Breast epithelium (tissue), 4 donors: ENCODE results near the gene TM9SF2. TPM values are rescaled to one million over a fixed set of nuclear protein-coding genes. Genes with fewer than 3 reads are reported as not detected.
A peak's percentile ranks its signal among the peaks of the same experiment; 100 is the strongest.

Experiments
- DNase-seq, 2 donors: peaks; one replicate each; pipeline ENCODE4 v3.0.0-alpha.2; 2019; ENCODE audit warnings: low spot score in 2 of 2
- H3K27ac ChIP-seq, 2 donors: fragments of 200-600 bp; sonication (generic) in 1 of 2; one replicate each; pipeline ENCODE4 v1.5.1; 2016 to 2019; ENCODE audit warnings: mild to moderate bottlenecking in 1 of 2
- H3K27me3 ChIP-seq, 2 donors: fragments of 200-600 bp; sonication (generic) in 1 of 2; one replicate each; pipeline versions ENCODE4 v1.5.1 to v1.6.0; 2017 to 2019; ENCODE audit warnings: control low read depth in 1 of 2, mild to moderate bottlenecking in 1 of 2
- H3K36me3 ChIP-seq: fragments of 200-600 bp; one replicate; pipeline ENCODE4 v1.5.1; 2019
- H3K4me1 ChIP-seq, 2 donors: fragments of 200-600 bp; sonication (generic); one replicate each; pipeline ENCODE4 v1.5.1; 2016 to 2019; ENCODE audit warnings: control low read depth in 1 of 2
- H3K4me3 ChIP-seq, 3 donors: fragments of 200-600 bp; sonication (generic); 1 replicate in 2 of 3; 2 replicates in 1 of 3; pipeline ENCODE4 v1.5.1; 2016 to 2019; ENCODE audit warnings: mild to moderate bottlenecking in 3 of 3, moderate library complexity in 2 of 3
- H3K9me3 ChIP-seq, 2 donors: fragments of 200-600 bp; sonication (generic) in 1 of 2; one replicate each; pipeline ENCODE4 v1.5.1; 2016 to 2019; ENCODE audit warnings: control low read depth in 1 of 2
- POLR2A ChIP-seq: fragments of 450-650 bp; IDR thresholded peaks from one replicate; pipeline ENCODE4 v1.6.1; 2016; ENCODE audit warnings: antibody characterized with exemption, mild to moderate bottlenecking, moderate library complexity
- POLR2AphosphoS5 ChIP-seq, 3 donors: sonication (generic); formaldehyde crosslinking; IDR thresholded peaks; one replicate each; pipeline ENCODE4 v1.6.1; 2017; ENCODE audit warnings: antibody characterized with exemption in 3 of 3
- intact Hi-C: fragments of 100-400 bp; cut with DNase I; formaldehyde crosslinking; loops from one replicate; pipeline ENCODE4 v1.15.1; 2023; ENCODE audit warnings: low total_unique reads
- total RNA-seq, 3 donors: library from RNA; depleted of rRNA; stranded (reverse); fragments of >200 nt; gene quantifications; one replicate each; pipeline ENCODE4 v1.1.0, GENCODE V29; 2016
- TF ChIP-seq, protein P1 (sequence below), 3 donors: fragments of 450-650 bp; IDR thresholded peaks; one replicate each; pipeline ENCODE4 v1.5.1; 2016 to 2017; ENCODE audit warnings: antibody characterized with exemption in 3 of 3, mild to moderate bottlenecking in 3 of 3, moderate library complexity in 3 of 3

The TM9SF2 gene
- total RNA-seq, 3 donors from 2014 or later, result 95.1 to 155 (median 107) TPM

DNA sequence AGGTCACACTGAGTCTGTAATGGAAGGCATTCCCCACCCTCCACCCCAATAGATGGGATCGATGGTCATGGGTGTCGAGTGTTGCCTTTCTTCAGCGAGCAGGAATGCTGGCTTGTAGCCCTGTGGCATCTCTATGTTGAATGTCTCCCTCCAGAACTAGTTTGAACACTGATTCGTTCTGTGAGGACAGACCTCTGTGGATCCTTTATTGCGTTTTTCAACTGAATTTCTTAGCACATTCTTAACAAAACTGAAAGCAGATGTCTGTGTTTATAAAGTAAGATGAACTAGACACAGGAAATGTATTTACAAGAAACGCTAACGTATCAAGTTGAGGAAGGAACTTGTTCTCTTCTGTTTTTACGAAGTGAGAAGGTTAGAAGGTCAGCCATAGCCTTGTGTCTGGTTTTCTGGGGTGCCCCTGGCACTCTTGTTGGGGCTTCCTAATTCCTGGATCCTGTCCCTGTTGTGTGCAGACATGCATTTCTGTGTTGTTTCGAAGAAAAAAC is 36.8 kb upstream of the TM9SF2 start:
- no peaks in the 10 kb centered on the region for H3K36me3 ChIP-seq
- no peak overlapping the region for H3K4me3 ChIP-seq
- no peaks in the 10 kb centered on the region for H3K9me3 ChIP-seq
- DNase-seq, result no peak
- no peaks in the 10 kb centered on the region for H3K4me1 ChIP-seq
- TF ChIP-seq POLR2AphosphoS5 (IDR thresholded peaks at IDR 0.05), result no peak
- no peak for TF ChIP-seq POLR2A
- TF ChIP-seq, protein P1, sequence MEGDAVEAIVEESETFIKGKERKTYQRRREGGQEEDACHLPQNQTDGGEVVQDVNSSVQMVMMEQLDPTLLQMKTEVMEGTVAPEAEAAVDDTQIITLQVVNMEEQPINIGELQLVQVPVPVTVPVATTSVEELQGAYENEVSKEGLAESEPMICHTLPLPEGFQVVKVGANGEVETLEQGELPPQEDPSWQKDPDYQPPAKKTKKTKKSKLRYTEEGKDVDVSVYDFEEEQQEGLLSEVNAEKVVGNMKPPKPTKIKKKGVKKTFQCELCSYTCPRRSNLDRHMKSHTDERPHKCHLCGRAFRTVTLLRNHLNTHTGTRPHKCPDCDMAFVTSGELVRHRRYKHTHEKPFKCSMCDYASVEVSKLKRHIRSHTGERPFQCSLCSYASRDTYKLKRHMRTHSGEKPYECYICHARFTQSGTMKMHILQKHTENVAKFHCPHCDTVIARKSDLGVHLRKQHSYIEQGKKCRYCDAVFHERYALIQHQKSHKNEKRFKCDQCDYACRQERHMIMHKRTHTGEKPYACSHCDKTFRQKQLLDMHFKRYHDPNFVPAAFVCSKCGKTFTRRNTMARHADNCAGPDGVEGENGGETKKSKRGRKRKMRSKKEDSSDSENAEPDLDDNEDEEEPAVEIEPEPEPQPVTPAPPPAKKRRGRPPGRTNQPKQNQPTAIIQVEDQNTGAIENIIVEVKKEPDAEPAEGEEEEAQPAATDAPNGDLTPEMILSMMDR (IDR thresholded peaks at IDR 0.05), result no peak
- H3K27me3 ChIP-seq, result no peaks in the 10 kb centered on the region
- intact Hi-C loops, result no loop called here
- peak overlapping the region in 1 of 2 donors; percentile 33 for H3K27ac ChIP-seq

DNA sequence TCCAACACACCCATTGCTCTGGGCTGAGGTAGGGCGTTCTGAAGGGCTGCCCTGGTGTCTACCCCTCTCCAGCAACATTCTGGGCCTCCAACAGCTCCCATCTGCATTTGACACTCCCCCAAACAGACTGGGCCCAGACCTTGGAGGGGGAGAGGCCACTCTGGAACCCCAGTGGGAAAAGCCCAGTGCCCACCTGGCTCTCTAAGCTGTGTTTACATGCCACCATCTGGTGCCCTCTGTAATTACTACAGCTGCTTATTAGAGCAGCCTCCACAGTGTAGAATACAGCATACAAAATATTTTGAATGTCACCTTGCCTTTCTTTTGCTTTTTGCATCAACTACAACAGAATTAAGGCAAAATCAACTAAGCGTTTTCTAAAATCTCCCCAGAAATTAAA is 35.8 kb upstream of the TM9SF2 start:
- TF ChIP-seq, protein P1 (IDR thresholded peaks at IDR 0.05), result no peak
- no peak for TF ChIP-seq POLR2A
- TF ChIP-seq POLR2AphosphoS5 (IDR thresholded peaks at IDR 0.05), result no peak

DNA sequence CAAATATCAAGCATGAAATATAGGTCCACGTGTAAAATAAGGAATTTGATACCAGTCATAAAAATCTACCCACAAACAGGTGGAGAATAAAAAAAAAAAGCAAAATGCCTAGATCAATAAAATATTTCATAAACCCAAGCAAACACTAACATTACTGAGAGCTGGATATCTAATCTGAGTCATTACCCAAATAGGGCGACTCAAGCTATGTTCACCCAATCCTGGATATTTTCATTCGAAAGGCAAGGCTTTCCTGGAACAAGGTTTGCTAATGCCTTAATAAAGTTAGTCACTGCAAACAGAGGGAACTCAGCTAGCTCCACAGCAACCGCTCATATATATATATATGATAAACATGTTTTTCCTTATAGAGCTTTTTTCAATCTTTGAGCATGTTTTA is 33.5 kb upstream of the TM9SF2 start:
- intact Hi-C loops, result no loop called here
- no peak for DNase-seq
- Histone ChIP-seq H3K27me3 (no peaks in the 10 kb centered on the region), H3K27ac (no peak overlapping the region), H3K4me1 (no peaks in the 10 kb centered on the region), H3K9me3 (no peaks in the 10 kb centered on the region), H3K36me3 (no peaks in the 10 kb centered on the region), H3K4me3 (no peak overlapping the region)
- TF ChIP-seq, protein P1 (IDR thresholded peaks at IDR 0.05), result no peak
- TF ChIP-seq POLR2A (no peak), POLR2AphosphoS5 (IDR thresholded peaks at IDR 0.05) (no peak)

More for the DNA sequence above, 35.8 kb upstream of the TM9SF2 start:
- H3K4me1 ChIP-seq, result no peaks in the 10 kb centered on the region
- no peaks in the 10 kb centered on the region for H3K9me3 ChIP-seq
- H3K36me3 ChIP-seq, result no peaks in the 10 kb centered on the region
- DNase-seq, result no peak
- no peaks in the 10 kb centered on the region for H3K27me3 ChIP-seq
- no peak overlapping the region for H3K4me3 ChIP-seq
- no peak overlapping the region for H3K27ac ChIP-seq
- intact Hi-C loops, result no loop called here

DNA sequence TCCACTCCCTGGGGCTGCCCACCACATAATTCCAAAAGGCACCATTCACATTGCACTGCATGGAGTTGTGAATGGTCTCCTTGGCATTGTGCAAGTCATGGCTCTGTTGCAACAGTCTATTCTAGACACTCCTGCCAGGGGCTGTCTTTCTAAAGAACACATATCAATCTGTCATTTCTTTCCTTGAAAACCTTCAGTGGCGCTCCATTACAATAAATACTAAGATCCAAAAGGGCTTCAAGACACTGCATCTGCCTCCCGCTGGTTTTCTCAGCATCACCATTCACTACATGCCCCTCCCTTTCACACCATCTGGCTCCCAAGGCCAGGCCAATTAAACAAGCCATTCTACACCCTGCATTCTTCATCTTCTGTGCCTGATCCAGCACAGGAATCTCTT is 32.2 kb upstream of the TM9SF2 start:
- TF ChIP-seq POLR2AphosphoS5 (IDR thresholded peaks at IDR 0.05), result no peak
- TF ChIP-seq, protein P1 (IDR thresholded peaks at IDR 0.05), result no peak
- TF ChIP-seq POLR2A, result no peak
- H3K4me3 ChIP-seq, result no peak overlapping the region
- H3K36me3 ChIP-seq, result no peaks in the 10 kb centered on the region
- H3K9me3 ChIP-seq, result no peaks in the 10 kb centered on the region
- intact Hi-C loops, result no loop called here
- DNase-seq, result no peak
- no peak overlapping the region for H3K27ac ChIP-seq
- no peaks in the 10 kb centered on the region for H3K4me1 ChIP-seq
- H3K27me3 ChIP-seq, result no peaks in the 10 kb centered on the region

DNA sequence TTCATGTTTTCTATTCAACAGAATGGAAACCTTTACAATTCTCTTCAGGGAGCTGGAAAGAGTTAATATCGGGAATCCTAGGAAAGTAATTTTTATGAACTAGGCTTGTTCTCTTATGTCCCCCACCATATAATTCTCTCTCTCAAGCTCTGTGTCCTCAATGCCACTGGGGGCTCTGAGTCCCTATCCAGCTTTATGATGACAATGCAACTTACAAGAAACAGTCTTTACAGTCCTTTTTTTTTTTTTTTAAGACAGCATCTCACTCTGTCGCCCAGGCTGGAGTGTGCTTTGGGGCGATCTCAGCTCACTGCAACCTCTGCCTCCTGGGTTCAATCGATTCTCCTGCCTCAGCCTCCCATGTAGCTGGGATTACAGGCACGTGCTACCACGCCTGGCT is 31.2 kb upstream of the TM9SF2 start:
- Histone ChIP-seq H3K9me3 (no peaks in the 10 kb centered on the region), H3K27me3 (no peaks in the 10 kb centered on the region), H3K4me3 (no peak overlapping the region), H3K4me1 (no peaks in the 10 kb centered on the region), H3K36me3 (no peaks in the 10 kb centered on the region), H3K27ac (no peak overlapping the region)
- TF ChIP-seq POLR2A, result no peak
- TF ChIP-seq POLR2AphosphoS5 (IDR thresholded peaks at IDR 0.05), result no peak
- TF ChIP-seq, protein P1 (IDR thresholded peaks at IDR 0.05), result no peak
- intact Hi-C loops, result no loop called here
- no peak for DNase-seq
